HG02981 (cell line): ENCODE results near the gene SPTBN4.
"Not testable (repeated sequence)": the region's sequence is repeated elsewhere in the genome, so short reads cannot be mapped to it uniquely, and the experiment has no call there.

Experiments used
- ATAC-seq: cut with Tn5 transposase; IDR thresholded peaks from one replicate; pipeline ENCODE4 v1.9.1; 2021; ENCODE audit warnings: mild to moderate bottlenecking, moderate library complexity; ENCODE audit not compliant: unreplicated experiment

SPTBN4 gene

GRCh38 chr19:40613690-40614621, 147.2 kb downstream of the SPTBN4 start:
- ATAC-seq: peak; percentile 43

- no peak for ATAC-seq
Observed at GRCh38 chr19:40614622-40615411, 148.0 kb downstream of the SPTBN4 start.

- ATAC-seq: no peak
Observed at GRCh38 chr19:40616178-40616577, 149.4 kb downstream of the SPTBN4 start.

- ATAC-seq: no peak
Observed at GRCh38 chr19:40616941-40617340, 150.1 kb downstream of the SPTBN4 start.

GRCh38 chr19:40617961-40618360, 151.2 kb downstream of the SPTBN4 start:
- no peak for ATAC-seq

- no peak for ATAC-seq
Observed at GRCh38 chr19:40619333-40620160, 152.7 kb downstream of the SPTBN4 start.

- no peak for ATAC-seq
Observed at GRCh38 chr19:40620161-40620485, 153.3 kb downstream of the SPTBN4 start.

GRCh38 chr19:40621283-40621682, 154.5 kb downstream of the SPTBN4 start:
- no peak for ATAC-seq

GRCh38 chr19:40621966-40622772, 155.4 kb downstream of the SPTBN4 start:
- ATAC-seq: no peak

GRCh38 chr19:40622773-40623075, 155.9 kb downstream of the SPTBN4 start:
- no peak for ATAC-seq

GRCh38 chr19:40623403-40624251, 156.8 kb downstream of the SPTBN4 start:
- no peak for ATAC-seq

- not testable (repeated sequence) for ATAC-seq
Observed at GRCh38 chr19:40624369-40625153, 157.8 kb downstream of the SPTBN4 start.

- ATAC-seq: no peak
Observed at GRCh38 chr19:40625406-40626120, 158.8 kb downstream of the SPTBN4 start.
